ENCODE data around the gene DNAJB1. TPM values are rescaled to one million over a fixed set of nuclear protein-coding genes. Genes with fewer than 3 reads are reported as not detected.
"Not testable (repeated sequence)": the region's sequence is repeated elsewhere in the genome, so short reads cannot be mapped to it uniquely, and the experiment has no call there.

Gene DNAJB1
- 100 to 1,000 TPM in 2 of 6 donors, 10 to 100 TPM in 4; 73.1 to 113 (median 75.9) TPM for polyA plus RNA-seq (ENCODE audit: low read depth in 6 of 6)

DNA sequence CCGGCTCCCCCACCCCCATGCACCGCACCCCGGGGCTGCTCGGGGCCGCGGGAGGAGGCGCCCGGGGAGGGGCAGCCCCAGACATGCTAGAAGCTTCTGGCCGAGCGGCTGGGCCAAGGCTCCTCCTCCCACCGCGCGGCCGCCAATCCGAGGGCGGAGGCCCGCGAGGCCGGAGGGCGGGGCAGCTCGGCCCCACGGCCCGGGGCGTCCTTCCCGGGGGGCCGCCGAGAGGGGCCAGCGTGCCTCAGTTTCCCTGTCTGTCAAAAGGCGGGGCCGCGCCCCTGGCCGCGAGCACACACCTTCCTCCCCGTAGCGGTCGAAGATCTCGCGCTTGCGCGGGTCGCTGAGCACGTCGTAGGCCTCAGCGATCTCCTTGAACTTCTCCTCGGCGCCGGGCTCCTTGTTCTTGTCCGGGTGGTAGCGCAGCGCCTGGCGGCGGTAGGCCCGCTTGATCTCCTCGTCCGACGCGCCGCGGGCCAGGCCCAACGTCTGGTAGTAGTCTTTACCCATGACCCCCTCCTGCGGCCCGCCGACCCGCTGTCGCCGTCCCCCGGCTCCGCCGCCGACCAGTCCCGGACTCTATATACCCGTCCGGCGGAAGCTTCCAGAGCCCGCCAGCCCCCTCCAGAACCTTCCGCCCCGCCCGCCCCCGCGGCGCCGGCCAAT, at the start of gene DNAJB1:
Gene DNAJB1, minus strand, starts transcription at position 558 of the 666 bp plus-strand sequence. Its CDS starts 48 bp downstream, at position 510.
- Mint-ChIP-seq H3K36me3 (peaks cover 14 to 20% of the 10 kb centered on the region in 2 donors), H3K27ac (peak within 1 kb of the TSS; percentile 92 to 99 (median 98)), H3K4me3 (peak within 1 kb of the TSS; percentile 90 to 98 (median 94)), H3K9me3 (peaks cover 0 to 5% (median 0%) of the 10 kb centered on the region in 7 donors), H3K27me3 (no peaks in the 10 kb centered on the region), H3K4me1 (peaks cover 43 to 71% (median 63%) of the 10 kb centered on the region in 3 donors)
- DNase-seq (peak; percentile 75), ATAC-seq (ENCODE audit: low read depth in 2 of 2) (peak; percentile 70 to 71)

GRCh38 chr19:14567079-14567478, 48.9 kb upstream of the DNAJB1 start:
- peaks cover 17 to 43% (median 39%) of the 10 kb centered on the region in 3 donors for H3K4me1 Mint-ChIP-seq
- no peak for DNase-seq
- no peaks in the 10 kb centered on the region for H3K27me3 Mint-ChIP-seq
- ATAC-seq (ENCODE audit: low read depth in 2 of 2): no peak
- peak overlapping the region in 2 of 6 donors; percentile 77 to 84 for H3K27ac Mint-ChIP-seq
- peak overlapping the region in 1 of 8 donors; percentile 59 for H3K4me3 Mint-ChIP-seq
- no peaks in the 10 kb centered on the region for H3K36me3 Mint-ChIP-seq
- H3K9me3 Mint-ChIP-seq: no peaks in the 10 kb centered on the region

GRCh38 chr19:14566712-14567077, 48.5 kb upstream of the DNAJB1 start:
- no peaks in the 10 kb centered on the region for H3K36me3 Mint-ChIP-seq
- ATAC-seq (ENCODE audit: low read depth in 2 of 2) (no peak), DNase-seq (no peak)
- H3K4me1 Mint-ChIP-seq: peaks cover 17 to 40% (median 37%) of the 10 kb centered on the region in 3 donors
- no peak overlapping the region for H3K27ac Mint-ChIP-seq
- H3K4me3 Mint-ChIP-seq: no peak overlapping the region
- no peaks in the 10 kb centered on the region for H3K27me3 Mint-ChIP-seq
- H3K9me3 Mint-ChIP-seq: no peaks in the 10 kb centered on the region

DNA sequence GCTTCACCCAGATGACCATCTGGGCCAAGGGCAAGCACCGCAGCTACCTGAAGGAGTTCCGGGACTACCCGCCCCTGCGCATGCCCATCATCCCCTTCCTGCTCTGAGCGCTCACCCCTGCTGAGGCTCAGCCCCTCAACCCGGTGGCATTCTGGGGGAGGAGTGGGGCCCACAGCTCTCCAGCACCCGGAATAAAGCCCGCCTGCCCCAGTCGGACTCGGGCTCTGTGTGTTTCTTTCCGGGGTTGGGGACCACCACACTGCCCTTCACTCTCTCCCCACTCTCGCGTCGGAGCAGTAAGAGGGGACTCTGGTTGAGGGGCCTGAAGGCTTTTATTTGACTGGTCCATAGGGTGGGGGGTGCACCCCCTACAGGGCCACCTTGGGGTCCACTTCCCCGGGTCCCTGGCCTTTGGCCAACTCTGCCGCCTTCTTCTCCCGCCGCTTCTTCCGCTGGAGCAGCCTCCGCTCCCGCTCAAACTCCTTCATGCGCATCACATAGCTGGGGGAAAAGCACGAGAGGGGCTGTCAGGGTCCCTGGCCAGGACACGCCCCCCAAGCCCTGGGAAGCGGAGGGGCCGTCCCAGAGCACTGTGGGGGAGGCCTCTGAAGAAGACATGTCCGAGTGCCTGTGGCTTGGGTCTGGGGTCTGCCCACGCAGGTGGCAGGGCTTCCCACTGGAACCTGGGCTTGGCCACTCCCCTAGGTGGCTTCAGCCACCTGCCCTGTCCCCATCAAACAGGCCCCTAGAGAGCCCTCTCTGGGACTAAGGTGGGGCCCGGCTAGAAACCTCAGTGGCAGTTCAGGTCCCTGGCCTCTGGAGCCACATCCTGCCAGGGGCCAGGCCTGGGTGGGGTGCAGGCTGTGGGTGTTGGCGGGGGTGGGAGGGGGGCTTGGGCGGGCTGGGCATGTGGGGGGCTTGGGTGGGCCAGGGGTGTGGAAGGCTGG, 47.8 kb upstream of the DNAJB1 start:
- DNase-seq (no peak), ATAC-seq (ENCODE audit: low read depth in 2 of 2) (no peak)
- Mint-ChIP-seq H3K27me3 (no peaks in the 10 kb centered on the region), H3K4me3 (no peak overlapping the region), H3K4me1 (peaks cover 14 to 36% (median 31%) of the 10 kb centered on the region in 3 donors), H3K36me3 (no peaks in the 10 kb centered on the region), H3K27ac (peak overlapping the region in 1 of 6 donors; percentile 85), H3K9me3 (no peaks in the 10 kb centered on the region)

DNA sequence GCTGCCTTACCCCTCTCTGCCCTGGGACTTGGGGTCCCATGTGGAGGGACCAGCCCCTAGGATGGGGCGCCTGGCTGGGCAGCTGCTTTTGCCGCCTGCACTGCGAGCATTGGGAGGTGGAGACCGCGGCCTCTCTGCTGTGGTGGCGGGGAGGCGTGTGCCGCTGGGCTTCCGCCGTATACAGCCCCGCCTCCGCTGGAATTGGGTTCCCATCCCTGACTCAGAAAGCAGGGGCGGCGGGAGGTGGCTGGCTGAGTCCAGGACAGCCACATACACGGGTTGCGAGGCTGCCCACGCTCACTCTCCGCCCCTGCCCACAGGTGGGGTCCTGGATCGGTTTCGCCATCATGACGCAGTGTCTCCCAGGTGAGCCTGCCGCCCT, 47.1 kb upstream of the DNAJB1 start:
- Mint-ChIP-seq H3K4me1 (peaks cover 18 to 40% (median 28%) of the 10 kb centered on the region in 3 donors), H3K4me3 (no peak overlapping the region), H3K27ac (no peak overlapping the region), H3K36me3 (no peaks in the 10 kb centered on the region), H3K27me3 (no peaks in the 10 kb centered on the region), H3K9me3 (no peaks in the 10 kb centered on the region)
- ATAC-seq (ENCODE audit: low read depth in 2 of 2) (no peak), DNase-seq (no peak)

DNA sequence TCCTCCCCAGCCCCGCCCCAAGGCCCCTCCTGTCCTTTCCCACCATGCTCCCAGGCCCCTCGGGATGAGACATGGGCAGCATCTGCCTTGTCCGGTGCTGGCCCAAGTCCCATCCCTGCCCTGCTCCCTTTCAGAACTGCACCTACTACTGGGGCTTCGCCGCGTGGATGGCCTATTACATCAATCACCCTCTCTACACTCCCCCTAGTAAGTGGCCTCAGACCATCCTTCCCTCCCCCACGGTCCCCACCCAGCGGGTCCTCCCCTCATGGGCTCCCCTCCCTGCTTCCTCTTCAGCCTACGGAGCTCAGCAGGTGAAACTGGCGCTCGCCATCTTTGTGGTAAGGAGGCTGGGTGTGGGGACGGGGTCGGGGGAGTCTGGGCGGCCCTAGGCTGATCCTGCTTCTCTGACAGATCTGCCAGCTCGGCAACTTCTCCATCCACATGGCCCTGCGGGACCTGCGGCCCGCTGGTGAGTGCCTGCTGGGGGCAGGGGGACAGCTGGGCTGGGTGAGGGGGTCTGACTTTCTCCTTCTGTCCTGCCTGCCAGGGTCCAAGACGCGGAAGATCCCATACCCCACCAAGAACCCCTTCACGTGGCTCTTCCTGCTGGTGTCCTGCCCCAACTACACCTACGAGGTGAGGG, 46.6 kb upstream of the DNAJB1 start:
- Mint-ChIP-seq H3K27ac (peak overlapping the region in 1 of 6 donors; percentile 47), H3K4me1 (peaks cover 19 to 41% (median 28%) of the 10 kb centered on the region in 3 donors)
- DNase-seq; H3K36me3 Mint-ChIP-seq; H3K27me3 Mint-ChIP-seq; ATAC-seq (ENCODE audit: low read depth in 2 of 2); H3K9me3 Mint-ChIP-seq; H3K4me3 Mint-ChIP-seq: not testable (repeated sequence)

DNA sequence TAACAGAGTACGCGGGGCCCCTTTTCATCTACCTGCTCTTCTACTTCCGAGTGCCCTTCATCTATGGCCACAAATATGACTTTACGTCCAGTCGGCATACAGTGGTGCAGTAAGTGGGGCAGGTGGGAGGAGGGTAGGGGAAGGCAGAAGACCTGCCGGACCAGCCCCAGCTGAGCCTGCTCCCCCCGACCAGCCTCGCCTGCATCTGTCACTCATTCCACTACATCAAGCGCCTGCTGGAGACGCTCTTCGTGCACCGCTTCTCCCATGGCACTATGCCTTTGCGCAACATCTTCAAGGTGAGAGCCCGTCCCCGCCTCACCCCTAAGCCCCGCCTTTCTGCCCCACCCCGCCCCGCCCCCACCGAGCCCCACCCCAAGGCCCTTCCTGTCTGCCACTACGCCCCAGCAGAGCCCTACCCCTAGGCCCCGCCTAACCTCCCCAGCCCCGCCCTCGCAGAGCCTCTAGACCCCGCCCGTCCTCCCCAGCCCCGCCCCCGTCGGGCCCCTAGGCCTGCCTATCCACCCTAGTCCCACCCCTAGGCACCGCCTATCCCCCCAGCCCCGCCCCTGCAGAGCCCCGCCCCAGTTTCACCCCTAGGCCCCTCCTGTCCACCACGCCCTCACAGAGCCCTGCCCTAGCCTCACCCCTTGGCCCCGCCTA, 45.9 kb upstream of the DNAJB1 start:
- no peaks in the 10 kb centered on the region for H3K36me3 Mint-ChIP-seq
- peaks cover 19 to 35% (median 25%) of the 10 kb centered on the region in 3 donors for H3K4me1 Mint-ChIP-seq
- ATAC-seq (ENCODE audit: low read depth in 2 of 2) (peak; percentile 18 to 41), DNase-seq (no peak)
- H3K27ac Mint-ChIP-seq: peak overlapping the region in 2 of 6 donors; percentile 54 to 85
- H3K4me3 Mint-ChIP-seq: no peak overlapping the region
- no peaks in the 10 kb centered on the region for H3K9me3 Mint-ChIP-seq
- no peaks in the 10 kb centered on the region for H3K27me3 Mint-ChIP-seq

DNA sequence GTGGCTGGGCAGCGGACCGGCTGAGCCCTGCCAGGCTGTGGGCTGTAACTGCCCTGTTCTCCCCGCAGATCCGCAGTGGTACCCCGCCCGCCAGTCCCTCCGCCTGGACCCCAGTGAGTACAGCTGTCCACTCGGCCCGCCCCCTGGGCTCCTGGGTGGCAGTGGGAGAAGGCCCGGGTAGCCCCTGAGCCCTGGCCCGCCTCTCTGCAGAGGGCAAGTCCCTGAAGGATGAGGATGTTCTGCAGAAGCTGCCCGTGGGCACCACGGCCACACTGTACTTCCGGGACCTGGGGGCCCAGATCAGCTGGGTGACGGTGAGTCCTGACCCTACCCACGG, 45.4 kb upstream of the DNAJB1 start:
- H3K4me1 Mint-ChIP-seq: peaks cover 19 to 29% (median 22%) of the 10 kb centered on the region in 3 donors
- no peak for DNase-seq

DNA sequence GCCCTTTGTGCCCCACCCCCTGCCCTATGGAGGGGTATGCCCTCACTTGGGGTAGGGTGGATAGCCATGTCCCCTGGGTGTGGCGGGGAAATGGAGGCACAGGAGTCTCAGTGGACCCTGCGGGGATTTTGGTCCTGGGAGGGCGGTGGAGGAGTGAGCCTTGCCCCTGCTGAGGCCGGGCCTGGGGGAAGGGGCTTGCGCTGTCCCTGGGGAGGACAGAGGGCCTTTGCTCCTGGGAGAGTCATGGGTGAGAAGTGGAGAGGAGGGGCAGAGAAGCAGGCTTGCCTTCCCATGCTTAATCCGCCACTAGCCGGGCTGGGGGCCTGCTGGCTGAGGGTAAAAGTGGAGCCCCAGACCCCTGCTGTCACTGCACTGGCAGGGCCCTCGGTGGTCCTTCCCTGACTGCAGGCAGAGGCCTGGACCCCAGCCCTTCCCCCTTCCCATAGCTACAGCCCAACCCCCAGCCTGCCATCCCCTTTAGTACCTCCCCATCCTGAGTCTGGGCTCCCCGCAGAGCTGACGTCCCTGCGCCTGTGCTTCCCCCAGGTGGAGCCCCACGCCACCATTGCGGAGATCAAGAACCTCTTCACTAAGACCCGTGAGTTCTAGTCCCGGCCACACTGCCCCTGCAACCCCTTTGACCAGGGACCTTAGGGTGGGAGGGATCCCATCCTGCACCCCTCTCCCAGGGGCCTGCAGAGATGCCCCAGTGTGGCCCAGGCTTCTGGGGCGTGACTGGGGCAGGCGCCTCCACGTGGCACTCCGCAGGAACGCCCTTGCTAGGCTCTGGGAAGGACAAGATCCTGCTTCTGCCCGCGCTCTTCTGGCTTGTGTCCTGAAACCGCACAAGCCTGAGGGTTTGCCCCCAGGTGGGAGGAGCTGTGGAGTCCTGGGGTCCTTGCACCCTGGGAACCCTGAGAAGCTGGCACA, 44.7 kb upstream of the DNAJB1 start:
- no peaks in the 10 kb centered on the region for H3K36me3 Mint-ChIP-seq
- ATAC-seq (ENCODE audit: low read depth in 2 of 2): no peak
- H3K27me3 Mint-ChIP-seq: no peaks in the 10 kb centered on the region
- DNase-seq: no peak
- no peaks in the 10 kb centered on the region for H3K9me3 Mint-ChIP-seq
- peak overlapping the region in 1 of 6 donors; percentile 47 for H3K27ac Mint-ChIP-seq
- peaks cover 14 to 23% (median 20%) of the 10 kb centered on the region in 3 donors for H3K4me1 Mint-ChIP-seq
- H3K4me3 Mint-ChIP-seq: no peak overlapping the region

More for the DNA sequence above, 45.4 kb upstream of the DNAJB1 start:
- no peaks in the 10 kb centered on the region for H3K36me3 Mint-ChIP-seq
- no peak overlapping the region for H3K4me3 Mint-ChIP-seq
- H3K27me3 Mint-ChIP-seq: no peaks in the 10 kb centered on the region
- H3K27ac Mint-ChIP-seq: peak overlapping the region in 1 of 6 donors; percentile 54
- ATAC-seq (ENCODE audit: low read depth in 2 of 2): no peak
- H3K9me3 Mint-ChIP-seq: no peaks in the 10 kb centered on the region

GRCh38 chr19:14561847-14562351, 43.7 kb upstream of the DNAJB1 start:
- Mint-ChIP-seq H3K4me3 (no peak overlapping the region), H3K9me3 (no peaks in the 10 kb centered on the region), H3K27me3 (no peaks in the 10 kb centered on the region), H3K4me1 (peaks cover 6 to 17% (median 15%) of the 10 kb centered on the region in 3 donors), H3K36me3 (no peaks in the 10 kb centered on the region), H3K27ac (peak overlapping the region in 1 of 6 donors; percentile 15)
- DNase-seq: no peak
- no peak for ATAC-seq (ENCODE audit: low read depth in 2 of 2)

- Mint-ChIP-seq H3K9me3 (no peaks in the 10 kb centered on the region), H3K27ac (peak overlapping the region in 1 of 6 donors; percentile 15), H3K4me1 (peaks cover 12 to 22% (median 21%) of the 10 kb centered on the region in 3 donors), H3K4me3 (no peak overlapping the region), H3K36me3 (no peaks in the 10 kb centered on the region), H3K27me3 (no peaks in the 10 kb centered on the region)
- no peak for DNase-seq
- no peak for ATAC-seq (ENCODE audit: low read depth in 2 of 2)
Measured at GRCh38 chr19:14561249-14561648, 43.1 kb upstream of the DNAJB1 start.

- Mint-ChIP-seq H3K9me3 (no peaks in the 10 kb centered on the region), H3K27ac (peak overlapping the region in 1 of 6 donors; percentile 43), H3K4me1 (peaks cover 17 to 27% (median 26%) of the 10 kb centered on the region in 3 donors), H3K27me3 (no peaks in the 10 kb centered on the region), H3K36me3 (no peaks in the 10 kb centered on the region), H3K4me3 (no peak overlapping the region)
- DNase-seq (no peak), ATAC-seq (ENCODE audit: low read depth in 2 of 2) (no peak)
Measured at GRCh38 chr19:14560776-14561108, 42.5 kb upstream of the DNAJB1 start.
